Ascending aorta (tissue), 2 donors: ENCODE data around the gene LSM3. TPM values are rescaled to one million over a fixed set of nuclear protein-coding genes. Genes with fewer than 3 reads are reported as not detected.
A peak's percentile ranks its signal among the peaks of the same experiment; 100 is the strongest.

Experiments used
- DNase-seq, 2 donors: peaks; one replicate each; pipeline ENCODE4 v3.0.0-alpha.2; 2019; ENCODE audit warnings: low spot score in 2 of 2
- H3K27ac ChIP-seq, 2 donors: fragments of 200-600 bp; sonication (generic); one replicate each; pipeline ENCODE4 v1.5.1; 2016 to 2017; ENCODE audit warnings: mild to moderate bottlenecking in 1 of 2
- H3K27me3 ChIP-seq: fragments of 200-600 bp; sonication (generic); one replicate; pipeline ENCODE4 v1.5.1; 2017
- H3K36me3 ChIP-seq, 2 donors: fragments of 200-600 bp; sonication (generic); one replicate each; pipeline ENCODE4 v1.5.1; 2016
- H3K4me1 ChIP-seq, 2 donors: fragments of 200-600 bp; sonication (generic); one replicate each; pipeline ENCODE4 v1.5.1; 2016 to 2017; ENCODE audit warnings: mild to moderate bottlenecking in 1 of 2
- H3K4me3 ChIP-seq, 2 donors: fragments of 200-600 bp; sonication (generic); one replicate each; pipeline ENCODE4 v1.5.1; 2016 to 2017; ENCODE audit warnings: mild to moderate bottlenecking in 1 of 2
- H3K9me3 ChIP-seq, 2 donors: fragments of 200-600 bp; sonication (generic); one replicate each; pipeline ENCODE4 v1.5.1; 2016
- intact Hi-C: fragments of 100-400 bp; cut with DNase I; formaldehyde crosslinking; loops from one replicate; pipeline ENCODE4 v1.15.1; 2023
- total RNA-seq: library from RNA; depleted of rRNA; stranded (reverse); fragments of >200 nt; gene quantifications from one replicate; pipeline ENCODE4 v1.1.0, GENCODE V29; 2016
- TF ChIP-seq, protein P1 (sequence below), 3 experiments: fragments of 200-600 bp in 2 of 3; fragments of 450-650 bp in 1 of 3; sonication (generic) in 2 of 3; IDR thresholded peaks; one replicate each; pipeline ENCODE4 v1.5.1; 2016 to 2019; ENCODE audit warnings: antibody characterized with exemption in 3 of 3, mild to moderate bottlenecking in 1 of 3, moderate library complexity in 1 of 3

The LSM3 gene
- total RNA-seq, 1 donor from 2014 or later, result 3.9 TPM

DNA sequence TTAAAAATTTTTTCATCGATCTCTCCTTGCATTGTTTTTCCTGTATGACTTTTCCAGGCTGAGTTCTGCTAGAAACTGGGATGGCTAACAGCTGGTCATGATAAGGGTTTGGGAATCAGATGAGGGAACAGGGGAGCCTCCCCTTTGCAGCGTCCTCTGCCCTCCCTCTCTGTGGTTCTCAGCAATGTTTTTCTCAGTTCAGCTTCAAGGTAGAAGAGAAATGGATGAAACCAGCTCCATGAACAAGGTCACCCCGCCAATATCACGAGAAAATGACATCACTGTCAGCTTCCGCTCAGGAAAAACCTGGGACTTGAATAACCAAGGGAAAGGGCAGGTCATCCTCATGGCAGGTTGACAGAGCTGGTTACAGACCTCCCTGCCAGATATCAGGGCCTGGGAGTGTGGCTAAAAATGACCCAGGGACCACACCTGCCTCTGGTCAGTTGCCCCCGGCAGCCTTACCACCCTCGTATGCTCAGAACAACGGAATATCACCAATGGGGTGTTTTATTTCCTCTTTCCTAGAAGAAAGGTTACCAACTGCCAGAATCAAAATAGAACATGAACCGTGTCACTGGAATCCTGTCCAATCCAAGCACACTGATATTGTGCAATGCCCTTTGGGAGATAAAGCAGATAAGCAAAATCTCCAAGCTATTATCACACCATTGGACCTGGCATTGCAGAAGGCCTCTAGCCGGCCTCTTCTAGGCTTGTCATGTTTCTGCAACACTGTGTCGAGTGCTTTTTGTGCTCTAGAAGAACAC is 26.1 kb downstream of the LSM3 start:
- TF ChIP-seq, protein P1, sequence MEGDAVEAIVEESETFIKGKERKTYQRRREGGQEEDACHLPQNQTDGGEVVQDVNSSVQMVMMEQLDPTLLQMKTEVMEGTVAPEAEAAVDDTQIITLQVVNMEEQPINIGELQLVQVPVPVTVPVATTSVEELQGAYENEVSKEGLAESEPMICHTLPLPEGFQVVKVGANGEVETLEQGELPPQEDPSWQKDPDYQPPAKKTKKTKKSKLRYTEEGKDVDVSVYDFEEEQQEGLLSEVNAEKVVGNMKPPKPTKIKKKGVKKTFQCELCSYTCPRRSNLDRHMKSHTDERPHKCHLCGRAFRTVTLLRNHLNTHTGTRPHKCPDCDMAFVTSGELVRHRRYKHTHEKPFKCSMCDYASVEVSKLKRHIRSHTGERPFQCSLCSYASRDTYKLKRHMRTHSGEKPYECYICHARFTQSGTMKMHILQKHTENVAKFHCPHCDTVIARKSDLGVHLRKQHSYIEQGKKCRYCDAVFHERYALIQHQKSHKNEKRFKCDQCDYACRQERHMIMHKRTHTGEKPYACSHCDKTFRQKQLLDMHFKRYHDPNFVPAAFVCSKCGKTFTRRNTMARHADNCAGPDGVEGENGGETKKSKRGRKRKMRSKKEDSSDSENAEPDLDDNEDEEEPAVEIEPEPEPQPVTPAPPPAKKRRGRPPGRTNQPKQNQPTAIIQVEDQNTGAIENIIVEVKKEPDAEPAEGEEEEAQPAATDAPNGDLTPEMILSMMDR (IDR thresholded peaks at IDR 0.05), result no peak
- peak overlapping the region; percentile 52 to 59 for H3K27ac ChIP-seq
- H3K4me1 ChIP-seq, result peaks cover 8 to 18% of the 10 kb centered on the region in 2 donors
- H3K4me3 ChIP-seq, result peak overlapping the region in 1 of 2 donors; percentile 27
- H3K27me3 ChIP-seq, result no peaks in the 10 kb centered on the region
- peaks cover 0 to 1% of the 10 kb centered on the region in 2 donors for H3K36me3 ChIP-seq
- no peaks in the 10 kb centered on the region for H3K9me3 ChIP-seq
- intact Hi-C loops, result loop anchor here (5.0 kb wide), 1 partner anchor 307 kb away; no protein-coding TSS in a partner anchor
- peak in 1 of 2 donors; percentile 73 for DNase-seq

DNA sequence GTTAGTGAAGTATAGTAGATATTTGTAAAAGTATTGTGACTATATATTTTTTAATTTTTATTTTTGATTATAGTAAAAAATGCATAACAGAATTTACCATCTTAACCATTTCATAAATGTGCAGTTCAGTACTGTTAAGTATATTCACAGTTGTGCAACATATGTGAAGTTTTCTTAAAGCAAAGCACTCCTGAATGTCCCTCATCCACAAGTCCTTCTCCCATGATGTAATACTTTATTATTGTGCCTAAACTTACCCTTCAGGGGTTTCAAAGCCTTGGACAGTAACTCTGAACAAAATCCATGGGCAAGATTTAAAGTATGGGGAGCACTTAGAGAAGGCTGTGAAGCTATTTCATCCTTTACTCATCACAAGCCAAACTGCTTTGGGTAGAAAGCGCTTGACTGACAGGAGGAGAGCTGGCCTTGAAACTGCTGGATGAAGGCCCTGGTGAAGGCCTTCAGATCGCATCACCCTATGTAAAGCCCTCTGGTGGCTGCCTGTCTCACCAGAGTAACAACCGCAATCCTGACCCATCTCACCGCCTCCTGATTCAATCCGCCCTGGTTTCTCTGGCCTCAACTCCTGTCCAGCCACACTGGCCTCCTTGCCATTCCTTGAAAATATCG is 28.0 kb downstream of the LSM3 start:
- intact Hi-C loops, result no loop called here
- Histone ChIP-seq H3K27ac (no peak overlapping the region), H3K9me3 (no peaks in the 10 kb centered on the region), H3K36me3 (no peaks in the 10 kb centered on the region), H3K4me3 (no peak overlapping the region), H3K27me3 (no peaks in the 10 kb centered on the region), H3K4me1 (peaks cover 8 to 18% of the 10 kb centered on the region in 2 donors)
- TF ChIP-seq, protein P1 (IDR thresholded peaks at IDR 0.05), result no peak
- no peak for DNase-seq

DNA sequence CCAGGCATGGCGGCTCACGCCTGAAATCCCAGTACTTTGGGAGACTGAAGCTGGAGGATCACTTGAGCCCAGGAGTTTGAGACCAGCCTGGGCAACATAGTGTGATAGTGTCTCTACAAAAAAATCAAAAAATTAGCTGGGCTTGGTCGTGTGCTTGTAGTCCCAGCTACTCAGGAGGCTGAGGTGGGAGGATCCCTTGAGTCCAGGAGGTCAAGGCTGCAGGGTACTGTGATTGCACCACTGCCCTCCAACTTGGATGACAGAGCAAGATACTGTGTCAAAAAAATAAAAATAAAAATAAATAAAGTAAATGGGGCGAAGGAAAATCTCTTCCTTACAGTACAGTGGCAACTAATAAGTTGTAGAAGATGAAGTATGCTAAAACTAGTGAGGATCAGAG is 29.6 kb downstream of the LSM3 start:
- Histone ChIP-seq H3K36me3 (no peaks in the 10 kb centered on the region), H3K27me3 (no peaks in the 10 kb centered on the region), H3K4me1 (peaks cover 8 to 18% of the 10 kb centered on the region in 2 donors), H3K4me3 (no peak overlapping the region), H3K27ac (no peak overlapping the region), H3K9me3 (no peaks in the 10 kb centered on the region)
- TF ChIP-seq, protein P1 (IDR thresholded peaks at IDR 0.05), result no peak
- intact Hi-C loops, result no loop called here
- no peak for DNase-seq

DNA sequence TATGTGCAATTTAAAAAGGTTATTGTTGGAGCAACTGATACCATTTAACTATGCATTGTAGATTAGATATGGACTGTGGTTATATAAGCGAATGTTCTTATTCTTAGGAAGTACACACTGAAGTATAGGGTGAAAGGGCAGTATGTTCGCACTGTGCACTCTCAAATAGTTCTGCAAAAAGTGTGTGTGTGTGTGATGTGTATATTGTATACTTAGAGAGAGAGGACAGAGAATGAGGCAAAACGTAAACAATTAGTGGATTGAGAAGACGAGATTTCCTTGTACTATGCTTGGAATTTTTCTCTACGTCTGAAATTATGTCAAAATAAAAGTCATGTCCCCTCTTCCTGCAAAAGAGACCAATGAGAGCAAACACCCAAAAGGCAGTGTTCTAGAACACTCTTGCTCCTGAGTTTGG is 30.4 kb downstream of the LSM3 start:
- Histone ChIP-seq H3K27me3 (no peaks in the 10 kb centered on the region), H3K9me3 (no peaks in the 10 kb centered on the region), H3K4me3 (no peak overlapping the region), H3K36me3 (no peaks in the 10 kb centered on the region), H3K27ac (no peak overlapping the region), H3K4me1 (peaks cover 8 to 13% of the 10 kb centered on the region in 2 donors)
- intact Hi-C loops, result no loop called here
- DNase-seq, result no peak
- TF ChIP-seq, protein P1 (IDR thresholded peaks at IDR 0.05), result no peak

DNA sequence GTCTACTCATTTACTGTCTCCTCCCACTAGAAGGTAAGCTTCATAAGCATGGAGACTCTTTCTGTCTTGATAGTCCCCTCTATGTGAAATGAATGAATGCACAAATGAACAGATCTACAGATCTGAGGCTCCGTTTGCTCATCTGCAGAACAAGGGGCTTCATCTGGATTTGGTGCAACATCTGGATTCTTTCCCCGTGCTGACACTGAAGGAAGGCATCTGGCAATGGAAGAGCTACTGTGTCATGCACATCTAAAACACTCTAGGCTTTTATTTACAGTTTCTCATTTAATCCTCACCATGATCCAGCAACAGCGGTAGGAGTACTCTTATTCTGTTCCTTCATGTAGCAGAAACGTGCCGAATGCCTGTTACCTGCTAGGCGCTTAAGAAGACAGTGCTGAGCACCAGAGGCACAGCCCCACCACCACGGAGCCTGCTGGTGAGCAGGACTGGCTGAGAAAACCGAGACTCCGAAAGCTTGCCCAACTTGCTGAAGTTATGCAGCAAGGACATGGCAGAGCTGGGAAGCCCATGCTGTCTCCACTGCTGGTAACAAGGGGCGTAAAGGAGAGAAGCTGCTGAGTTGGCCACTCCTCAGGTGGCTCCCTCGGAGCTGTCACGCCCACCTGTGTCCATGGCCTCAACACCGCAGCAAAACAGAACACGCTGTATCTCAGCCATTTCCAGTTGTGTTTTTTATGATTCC is 31.1 kb downstream of the LSM3 start:
- H3K9me3 ChIP-seq, result no peaks in the 10 kb centered on the region
- H3K36me3 ChIP-seq, result no peaks in the 10 kb centered on the region
- no peak for DNase-seq
- no peak overlapping the region for H3K4me3 ChIP-seq
- intact Hi-C loops, result no loop called here
- H3K27ac ChIP-seq, result no peak overlapping the region
- no peaks in the 10 kb centered on the region for H3K27me3 ChIP-seq
- TF ChIP-seq, protein P1 (IDR thresholded peaks at IDR 0.05), result no peak
- H3K4me1 ChIP-seq, result peaks cover under 1 to 8% of the 10 kb centered on the region in 2 donors
